Common myeloid progenitor, CD34-positive (primary cell): ENCODE data around the gene SAC3D1.
"Not testable (repeated sequence)": the region's sequence is repeated elsewhere in the genome, so short reads cannot be mapped to it uniquely, and the experiment has no call there.

Source experiments
- CTCF ChIA-PET: fragments of 350-600 bp; sonication (Branson Sonifier 250); formaldehyde crosslinking; loops from one replicate; lab custom pipeline; 2021; ENCODE audit warnings: antibody characterized with exemption; lab: Charles Lee
- POLR2A ChIA-PET: fragments of 350-600 bp; sonication (Branson Sonifier 250); formaldehyde crosslinking; loops from one replicate; lab custom pipeline; 2021; ENCODE audit warnings: antibody characterized with exemption; lab: Charles Lee
- DNase-seq, 3 donors: peaks; one replicate each; pipeline versions ENCODE4 v3.0.0 to v3.0.0-alpha.2; 2013
- H3K27ac ChIP-seq, 2 experiments: 1 replicate in 1 of 2; 2 replicates in 1 of 2; pipeline ENCODE4 v1.7.0; 2013; ENCODE audit warnings: inconsistent platforms in 2 of 2, low read length in 2 of 2, mild to moderate bottlenecking in 2 of 2, low read depth in 1 of 2, moderate library complexity in 1 of 2; ENCODE audit not compliant: severe bottlenecking in 2 of 2, insufficient read depth in 1 of 2, poor library complexity in 1 of 2
- H3K27me3 ChIP-seq, 5 experiments: replicated peaks in 2 of 5; 1 replicate in 3 of 5; 2 replicates in 2 of 5; pipeline versions ENCODE4 v1.6.1 to v1.7.0; 2013; ENCODE audit warnings: low read length in 4 of 5, mild to moderate bottlenecking in 2 of 5, moderate library complexity in 2 of 5, inconsistent platforms in 1 of 5; ENCODE audit not compliant: insufficient read depth in 5 of 5, control insufficient read depth in 4 of 5
- H3K36me3 ChIP-seq, 4 experiments: 1 replicate in 2 of 4; 2 replicates in 2 of 4; pipeline versions ENCODE4 v1.6.1 to v1.7.0; 2013; ENCODE audit warnings: low read length in 3 of 4, control low read depth in 1 of 4, mild to moderate bottlenecking in 1 of 4; ENCODE audit not compliant: control insufficient read depth in 4 of 4, insufficient read depth in 4 of 4
- H3K4me1 ChIP-seq, 4 experiments: 1 replicate in 3 of 4; 2 replicates in 1 of 4; pipeline versions ENCODE4 v1.6.1 to v1.7.1; 2013; ENCODE audit warnings: low read length in 3 of 4, mild to moderate bottlenecking in 3 of 4, control low read depth in 1 of 4, inconsistent platforms in 1 of 4, moderate library complexity in 1 of 4; ENCODE audit not compliant: control insufficient read depth in 4 of 4, insufficient read depth in 4 of 4; ENCODE audit errors: control extremely low read depth in 1 of 4
- H3K4me3 ChIP-seq, 7 experiments: 1 replicate in 4 of 7; 2 replicates in 3 of 7; pipeline versions ENCODE4 v1.5.1 to v1.7.0; 2013; ENCODE audit warnings: mild to moderate bottlenecking in 7 of 7, low read length in 6 of 7, moderate library complexity in 6 of 7, inconsistent platforms in 2 of 7, low read depth in 2 of 7, control low read depth in 1 of 7; ENCODE audit not compliant: insufficient read depth in 4 of 7, control insufficient read depth in 1 of 7; ENCODE audit errors: extremely low read depth in 1 of 7
- H3K9me3 ChIP-seq, 5 experiments: 1 replicate in 4 of 5; 2 replicates in 1 of 5; pipeline versions ENCODE4 v1.6.1 to v1.7.1; 2013; ENCODE audit warnings: low read length in 4 of 5, mild to moderate bottlenecking in 2 of 5, inconsistent platforms in 1 of 5, low read depth in 1 of 5, moderate library complexity in 1 of 5; ENCODE audit not compliant: control insufficient read depth in 4 of 5, insufficient read depth in 2 of 5; ENCODE audit errors: control extremely low read depth in 1 of 5
- WGBS: methylation state at CpG from one replicate; pipeline ENCODE4 v1.1.5; 2013; ENCODE audit not compliant: insufficient coverage; 5-methylcytosine and 5-hydroxymethylcytosine counted together

The SAC3D1 gene

DNA sequence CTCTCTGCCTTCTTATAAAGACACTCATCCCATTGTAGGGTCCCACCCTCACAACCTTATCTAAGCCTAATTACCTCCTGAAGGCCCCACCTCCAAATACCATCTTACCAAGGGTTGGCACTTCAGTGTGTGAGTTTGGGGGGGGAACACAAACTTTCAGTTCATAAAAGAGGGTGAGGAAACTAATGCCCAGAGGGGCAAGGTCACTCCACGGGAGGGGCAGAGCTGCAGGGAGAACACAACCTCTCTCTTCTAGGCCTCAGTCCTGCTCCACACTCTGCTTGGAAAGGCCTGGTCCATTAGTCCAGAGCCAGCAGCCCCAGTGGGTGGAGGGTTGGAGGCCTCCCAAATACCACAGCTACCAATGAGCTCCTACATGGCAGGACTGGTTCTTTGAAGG lies 41.5 kb upstream of the SAC3D1 start:
- peaks cover 0 to 14% (median 11%) of the 10 kb centered on the region in 4 experiments for H3K4me1 ChIP-seq
- H3K27me3 ChIP-seq: no peaks in the 10 kb centered on the region
- 100% methylated on average over 1 of the region's 1 CpG for WGBS
- no peaks in the 10 kb centered on the region for H3K36me3 ChIP-seq
- H3K4me3 ChIP-seq: no peak overlapping the region
- H3K27ac ChIP-seq: no peak overlapping the region
- POLR2A ChIA-PET: interaction anchor here (1.8 kb wide), 1 partner anchor 66 kb away, joined by 3 read pairs; no protein-coding TSS in a partner anchor
- H3K9me3 ChIP-seq: no peaks in the 10 kb centered on the region
- no peak for DNase-seq
- CTCF ChIA-PET: interaction anchor here (0.7 to 7.0 kb wide), 4 partner anchors 8 to 48 kb away, joined by 3 to 41 read pairs (median 3); partner anchors contain the start of gene ARL2

DNA sequence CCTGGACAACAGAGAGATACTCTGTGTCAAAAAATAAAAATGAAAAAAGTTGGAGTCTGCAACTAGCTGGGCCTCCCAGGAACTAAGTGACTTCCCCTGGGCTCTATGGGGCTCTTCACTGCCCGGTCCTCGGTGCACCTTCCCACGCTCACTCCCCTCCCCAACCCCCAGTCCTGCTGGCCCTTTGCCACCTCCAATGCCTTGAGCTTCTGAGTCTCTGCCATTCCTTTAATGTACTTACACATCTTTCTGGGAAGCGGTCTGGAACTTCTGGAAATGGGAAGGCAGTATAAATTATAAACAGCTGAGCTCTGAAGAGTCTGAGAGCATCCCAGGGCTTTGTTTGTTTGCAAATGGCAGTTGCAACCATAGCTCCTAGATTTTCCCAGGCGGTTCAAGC lies 38.3 kb upstream of the SAC3D1 start:
- Histone ChIP-seq H3K4me3 (no peak overlapping the region), H3K4me1 (peaks cover 0 to 2% (median 0%) of the 10 kb centered on the region in 4 experiments), H3K36me3 (no peaks in the 10 kb centered on the region), H3K27ac (no peak overlapping the region), H3K9me3 (no peaks in the 10 kb centered on the region), H3K27me3 (no peaks in the 10 kb centered on the region)
- DNase-seq: no peak
- CTCF ChIA-PET: interaction anchor here (2.5 kb wide), 1 partner anchor 10 kb away, joined by 11 read pairs; no protein-coding TSS in a partner anchor
- 100% methylated on average over 2 of the region's 5 CpGs for WGBS
- POLR2A ChIA-PET: no interaction called here

DNA sequence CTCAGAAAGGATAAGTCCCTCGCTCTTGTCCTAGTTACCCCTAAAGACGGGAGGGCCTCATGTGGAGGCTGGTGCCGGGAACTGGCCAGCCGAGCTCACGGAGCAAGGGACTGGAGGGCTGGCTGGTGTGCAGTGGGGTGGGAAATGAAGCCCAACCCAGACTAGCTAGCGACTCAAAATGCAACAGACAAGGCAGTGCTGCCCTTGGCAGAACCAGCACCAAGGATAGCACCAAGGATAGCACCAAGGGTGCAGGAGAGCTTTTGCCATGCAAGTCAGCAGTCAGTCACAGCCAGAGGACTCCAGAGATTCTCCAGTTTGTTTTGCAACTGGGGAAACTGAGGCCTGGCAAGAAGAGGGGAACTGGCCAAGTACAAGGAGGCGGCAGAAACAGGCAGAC lies 37.7 kb upstream of the SAC3D1 start:
- WGBS: 95% methylated on average over 5 of the region's 7 CpGs
- no peak overlapping the region for H3K27ac ChIP-seq
- ChIA-PET CTCF (interaction anchor here (2.5 kb wide), 1 partner anchor 9 kb away, joined by 11 read pairs; no protein-coding TSS in a partner anchor), POLR2A (no interaction called here)
- no peaks in the 10 kb centered on the region for H3K9me3 ChIP-seq
- H3K4me3 ChIP-seq: no peak overlapping the region
- no peaks in the 10 kb centered on the region for H3K27me3 ChIP-seq
- peaks cover 0 to 2% (median 0%) of the 10 kb centered on the region in 4 experiments for H3K4me1 ChIP-seq
- no peaks in the 10 kb centered on the region for H3K36me3 ChIP-seq
- no peak for DNase-seq

DNA sequence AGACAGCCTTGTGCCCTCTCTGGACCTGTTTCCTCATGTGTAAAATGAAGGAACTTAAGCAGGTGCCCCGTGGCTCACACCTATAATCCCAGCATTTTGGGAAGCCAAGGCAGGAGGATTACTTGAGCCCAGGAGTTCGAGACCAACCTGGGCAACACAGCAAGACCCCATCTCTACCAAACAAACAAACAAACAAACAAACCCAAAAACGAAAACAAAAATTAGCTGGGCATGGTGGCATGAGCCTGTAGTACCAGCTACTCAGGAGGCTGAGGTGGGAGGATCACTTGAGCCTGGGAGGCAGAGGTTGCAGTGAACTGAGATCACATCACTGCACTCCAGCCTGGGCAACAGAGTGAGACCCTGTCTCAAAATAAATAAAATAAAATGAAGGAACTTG lies 37.0 kb upstream of the SAC3D1 start:
- H3K27ac ChIP-seq, DNase-seq, H3K36me3 ChIP-seq, H3K4me3 ChIP-seq, H3K9me3 ChIP-seq, H3K4me1 ChIP-seq, H3K27me3 ChIP-seq: not testable (repeated sequence)
- CTCF ChIA-PET: interaction anchor here (2.9 kb wide), 1 partner anchor 8 kb away, joined by 14 read pairs; the partner anchor contains the start of gene BATF2
- POLR2A ChIA-PET: interaction anchor here (0.9 to 1.1 kb wide), 2 partner anchors 10 to 51 kb away, joined by 3 to 5 read pairs; partner anchors contain the start of gene ARL2
- no CpG with 5 or more reads among the region's 3 CpGs for WGBS

DNA sequence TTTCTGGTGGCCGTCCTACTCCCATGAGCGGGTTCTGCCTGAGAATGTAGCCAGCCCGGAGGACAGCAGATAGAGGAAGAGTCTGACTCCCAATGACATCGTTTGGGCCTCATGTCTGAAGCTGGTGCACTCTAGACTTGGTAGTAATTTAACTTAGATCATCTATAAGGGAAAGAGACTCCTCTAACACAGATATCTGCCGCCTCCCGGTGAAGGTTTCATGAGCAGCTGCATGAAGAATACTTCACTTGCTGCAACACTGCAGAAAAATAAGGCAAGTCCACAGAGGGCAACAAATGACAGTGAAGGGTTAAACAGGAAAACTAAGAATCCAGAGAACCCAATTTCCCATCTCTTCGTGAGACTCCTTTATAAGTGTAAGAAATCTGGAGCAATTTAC lies 33.0 kb upstream of the SAC3D1 start:
- ChIA-PET POLR2A (no interaction called here), CTCF (interaction anchor here (0.8 to 1.4 kb wide), 4 partner anchors 9 to 75 kb away, joined by 3 to 4 read pairs (median 3); partner anchors contain the start of gene BATF2)
- WGBS: 100% methylated on average over 4 of the region's 7 CpGs

DNA sequence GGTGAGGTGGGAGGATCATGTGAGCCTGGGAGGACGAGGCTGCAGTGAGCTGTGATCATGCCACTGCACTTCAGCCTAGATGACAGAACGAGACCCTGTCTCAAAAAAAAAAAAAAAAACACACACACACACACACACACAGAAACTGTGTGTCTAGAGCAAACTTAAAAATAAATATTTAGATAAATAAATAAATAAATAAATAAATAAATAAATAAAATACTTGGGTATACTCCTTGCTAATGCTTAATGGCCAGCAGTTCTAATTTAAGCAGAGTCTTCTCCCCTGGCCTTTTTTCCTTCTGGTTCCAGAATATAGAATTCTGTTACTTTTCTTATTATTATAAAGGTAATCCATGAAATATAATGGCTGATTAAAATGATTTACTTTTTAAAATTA lies 32.1 kb upstream of the SAC3D1 start:
- H3K27ac ChIP-seq: no peak overlapping the region
- CTCF ChIA-PET: interaction anchor here (0.6 to 1.5 kb wide), 3 partner anchors 12 to 161 kb away, joined by 3 to 4 read pairs (median 3); partner anchors contain the start of gene BATF2
- POLR2A ChIA-PET: no interaction called here

More for the DNA sequence above, 33.0 kb upstream of the SAC3D1 start:
- Histone ChIP-seq H3K27ac (no peak overlapping the region), H3K36me3 (no peaks in the 10 kb centered on the region), H3K9me3 (no peaks in the 10 kb centered on the region), H3K27me3 (no peaks in the 10 kb centered on the region), H3K4me3 (no peak overlapping the region), H3K4me1 (peaks cover 0 to 4% (median 3%) of the 10 kb centered on the region in 4 experiments)
- no peak for DNase-seq

More for the DNA sequence above, 32.1 kb upstream of the SAC3D1 start:
- H3K4me3 ChIP-seq: no peak overlapping the region
- H3K27me3 ChIP-seq: no peaks in the 10 kb centered on the region
- no CpG with 5 or more reads among the region's 2 CpGs for WGBS
- H3K9me3 ChIP-seq: no peaks in the 10 kb centered on the region
- peaks cover 0 to 10% (median 7%) of the 10 kb centered on the region in 4 experiments for H3K4me1 ChIP-seq
- H3K36me3 ChIP-seq: no peaks in the 10 kb centered on the region
- no peak for DNase-seq
